ENCODE measurements around the gene COL4A2.
A peak's percentile ranks its signal among the peaks of the same experiment; 100 is the strongest.

Gene COL4A2

DNA sequence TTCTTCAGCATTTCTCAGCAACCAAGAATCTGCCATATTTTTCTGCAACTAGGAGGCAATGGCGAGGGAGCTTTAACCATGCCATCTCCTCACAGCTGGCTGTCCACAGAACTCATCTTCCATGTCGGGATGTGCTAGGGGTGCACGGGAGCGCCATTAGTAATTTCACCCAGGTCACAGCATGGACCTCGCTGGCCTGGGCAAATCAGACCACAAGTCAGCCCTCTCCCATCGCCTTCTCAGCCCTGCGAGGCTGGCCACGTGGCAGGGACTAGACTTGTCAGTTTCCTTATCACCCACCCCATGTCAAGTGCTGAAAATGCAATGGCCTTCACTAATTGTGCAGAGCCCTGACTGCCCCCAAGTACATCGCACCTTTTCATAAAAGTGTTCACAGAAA is 15.8 kb upstream of the COL4A2 start:
- no peak for FAIRE-seq

DNA sequence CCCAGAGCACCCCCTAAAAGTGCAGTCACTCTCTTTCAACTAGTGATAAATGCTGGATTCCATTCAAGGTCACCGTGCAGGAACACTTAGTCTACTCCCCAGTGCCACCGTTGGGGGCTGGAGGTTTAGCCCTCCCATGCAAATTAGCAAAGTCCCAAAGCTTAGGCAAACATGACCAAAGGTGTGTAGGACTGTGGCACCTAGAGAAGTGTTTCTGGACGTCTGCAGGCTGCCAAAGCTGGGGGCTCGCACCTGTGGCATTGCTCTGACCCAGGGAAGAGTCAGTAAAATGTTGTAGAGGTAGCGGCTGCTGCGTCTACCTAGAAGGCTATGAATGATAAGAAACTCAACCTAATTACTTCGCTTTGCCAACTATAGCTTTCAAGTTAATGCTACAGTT is 14.0 kb upstream of the COL4A2 start:
- FAIRE-seq, result no peak

DNA sequence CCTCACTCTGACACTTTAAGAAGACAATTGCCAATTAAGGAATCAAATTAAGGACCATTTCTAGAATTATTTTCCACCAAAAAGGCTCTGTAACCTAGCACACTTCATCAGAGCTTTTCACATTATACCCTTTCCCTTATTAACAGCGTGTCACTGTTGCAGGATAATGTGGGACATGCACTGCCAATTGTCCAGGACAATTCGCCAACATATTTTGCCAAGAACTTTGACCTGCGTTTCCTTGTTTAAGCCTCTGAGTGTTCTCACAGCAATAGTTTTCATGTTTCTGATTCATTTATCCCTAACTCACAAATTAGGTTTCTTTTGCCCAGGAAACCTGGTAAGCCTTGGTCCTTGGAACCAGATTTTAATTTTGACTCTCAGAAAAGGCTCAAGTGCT is 13.4 kb upstream of the COL4A2 start:
- no peak for FAIRE-seq

DNA sequence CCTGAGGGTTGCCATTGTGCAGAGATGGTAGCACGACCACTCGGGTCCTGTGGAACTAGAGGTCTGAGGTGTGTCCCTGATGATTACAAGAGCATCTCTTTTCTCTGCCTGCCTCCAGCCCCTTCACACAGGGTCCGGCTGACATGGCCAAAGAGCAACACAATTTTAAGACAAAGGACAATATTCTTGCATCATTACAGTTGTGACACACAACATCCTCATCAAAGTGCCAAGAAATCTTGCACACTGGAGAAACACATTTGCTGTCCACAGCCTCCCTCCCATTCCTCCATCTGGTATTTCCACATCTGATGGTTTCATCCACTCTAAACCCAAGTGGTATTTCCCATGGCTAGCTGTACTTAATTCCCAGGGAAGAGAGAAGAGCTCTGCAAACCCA is 12.9 kb upstream of the COL4A2 start:
- no peak for FAIRE-seq

DNA sequence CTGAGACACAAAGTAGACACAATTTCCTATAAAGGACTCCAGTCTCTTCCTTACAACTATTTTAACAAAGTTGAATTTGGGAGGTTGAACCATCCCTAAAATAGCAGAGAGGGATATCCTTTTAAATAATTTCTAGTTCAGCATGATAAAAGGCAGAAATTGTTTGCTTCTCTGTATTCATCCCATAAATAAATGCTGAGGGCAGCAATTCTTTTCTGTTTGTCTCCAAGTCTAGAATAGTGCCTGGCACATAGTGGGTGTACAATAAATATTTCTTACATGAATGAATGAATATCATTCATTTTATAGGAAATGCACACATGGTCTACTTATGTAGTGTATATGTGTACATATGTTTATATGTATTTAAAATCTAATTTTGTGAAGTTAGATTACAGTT is 12.5 kb upstream of the COL4A2 start:
- no peak for FAIRE-seq

DNA sequence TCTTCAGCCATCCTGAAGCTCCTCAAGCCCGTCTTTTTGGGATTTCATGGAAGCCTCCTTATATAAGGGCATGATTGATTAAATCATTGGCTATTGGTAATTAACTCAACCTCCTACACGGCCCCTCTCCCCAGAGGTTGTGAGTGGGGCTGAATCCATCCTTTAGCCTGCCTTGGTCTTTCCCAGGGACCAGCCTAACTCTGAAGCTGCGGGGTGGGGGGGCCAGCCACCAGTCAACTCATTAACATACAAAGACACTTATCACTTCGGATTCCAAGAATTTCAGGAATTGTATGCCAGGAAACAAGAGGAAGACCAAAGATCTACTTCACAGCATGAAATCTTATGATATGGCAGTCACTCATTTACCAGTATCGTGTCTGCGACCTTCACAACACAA is 10.1 kb upstream of the COL4A2 start:
- FAIRE-seq, result no peak

DNA sequence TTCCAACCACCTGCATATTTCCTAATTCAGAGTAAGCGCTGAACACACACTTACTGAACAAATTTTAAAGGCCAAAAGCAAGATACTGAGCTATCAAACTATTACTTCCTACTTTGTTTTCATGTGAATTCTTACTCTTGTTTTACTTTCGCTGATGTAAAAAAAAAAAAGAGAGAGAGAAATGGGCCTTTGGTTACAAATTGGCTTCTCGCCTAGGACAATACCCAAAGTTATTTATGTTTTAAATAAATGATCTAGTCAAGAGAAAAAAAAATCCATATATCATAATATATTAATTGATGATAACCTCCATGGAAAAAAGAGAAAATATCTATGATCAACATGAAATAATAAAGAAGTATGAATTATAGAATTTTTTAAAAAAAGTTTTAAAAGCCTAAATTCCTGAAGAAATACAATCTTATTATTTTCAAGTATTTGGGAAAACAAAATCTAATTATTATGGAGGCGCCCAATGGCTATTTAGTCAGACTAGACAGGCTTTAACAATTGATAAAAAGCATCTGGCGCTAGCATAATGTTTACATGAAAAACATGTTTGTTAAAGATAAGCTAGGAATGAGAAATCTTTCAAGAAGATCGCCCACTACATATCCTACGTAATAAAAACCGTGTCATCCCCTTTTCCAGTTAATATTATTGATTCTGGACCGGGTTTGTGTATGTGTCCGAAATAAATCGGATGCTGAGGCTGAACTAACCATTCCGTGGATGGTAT is 9.1 kb upstream of the COL4A2 start:
- peak; percentile 13 for FAIRE-seq

DNA sequence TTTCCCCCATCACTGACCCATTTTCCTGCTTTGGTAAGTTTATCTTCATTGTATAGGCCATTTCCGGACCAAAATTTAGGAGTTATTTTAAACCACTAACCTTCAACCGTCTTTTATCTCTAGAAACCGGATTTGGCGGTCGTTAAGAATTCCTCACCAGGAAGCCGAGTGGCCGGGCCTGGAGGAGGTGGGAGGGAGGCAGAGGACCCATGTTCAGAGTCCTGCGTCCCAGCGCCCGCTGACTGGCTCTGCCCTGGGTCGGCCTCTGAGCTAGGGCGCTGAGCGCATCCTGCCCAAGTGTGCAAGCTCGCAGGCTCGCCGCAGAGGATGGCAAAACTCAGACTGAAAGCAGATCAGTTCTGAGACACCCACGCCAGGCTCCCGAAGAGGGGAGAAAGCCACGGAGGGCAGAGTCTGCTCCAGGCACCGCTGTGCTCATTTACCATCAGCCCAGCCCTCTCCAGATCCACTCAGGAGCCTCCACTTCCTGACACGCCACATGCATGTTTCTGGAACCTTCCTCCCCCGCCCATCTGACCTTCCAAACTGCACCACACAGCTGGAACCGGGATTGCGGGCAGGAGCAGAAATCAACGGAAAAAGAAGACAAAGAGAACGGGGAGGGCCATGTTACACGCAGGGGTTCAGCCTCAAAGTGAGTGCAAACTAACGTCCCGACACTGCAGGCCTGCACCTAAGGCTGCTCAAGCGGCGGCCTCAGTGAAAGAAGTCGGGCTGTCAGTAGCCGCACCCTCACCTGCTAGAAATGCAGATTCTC is 8.4 kb upstream of the COL4A2 start:
- FAIRE-seq, result no peak

DNA sequence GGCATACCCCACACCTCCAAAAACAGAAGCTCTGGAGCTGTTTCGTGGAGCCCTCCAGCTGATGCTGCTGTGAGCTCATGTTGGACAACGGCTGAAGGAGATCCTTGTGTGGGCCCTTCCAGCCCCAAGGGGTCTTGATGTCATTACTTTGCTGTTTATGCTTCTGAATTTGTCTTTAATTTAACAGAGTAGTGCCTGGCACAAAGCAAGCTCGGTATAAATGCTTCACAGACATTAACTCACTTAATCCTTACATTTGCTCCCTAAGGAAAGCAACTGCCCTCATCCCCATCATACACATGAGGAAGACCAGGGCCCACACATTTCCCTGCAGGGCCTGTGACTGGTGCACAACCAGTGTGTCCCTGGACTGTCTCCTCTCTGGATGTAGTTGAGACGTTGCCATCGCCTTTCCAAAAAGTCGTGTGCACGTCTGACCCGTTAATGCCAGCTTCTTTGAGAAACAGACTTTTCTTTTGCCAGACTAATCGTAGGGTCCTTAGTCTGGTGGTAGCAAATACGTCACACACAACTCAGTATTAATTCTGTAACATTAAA is 7.7 kb upstream of the COL4A2 start:
- no peak for FAIRE-seq

DNA sequence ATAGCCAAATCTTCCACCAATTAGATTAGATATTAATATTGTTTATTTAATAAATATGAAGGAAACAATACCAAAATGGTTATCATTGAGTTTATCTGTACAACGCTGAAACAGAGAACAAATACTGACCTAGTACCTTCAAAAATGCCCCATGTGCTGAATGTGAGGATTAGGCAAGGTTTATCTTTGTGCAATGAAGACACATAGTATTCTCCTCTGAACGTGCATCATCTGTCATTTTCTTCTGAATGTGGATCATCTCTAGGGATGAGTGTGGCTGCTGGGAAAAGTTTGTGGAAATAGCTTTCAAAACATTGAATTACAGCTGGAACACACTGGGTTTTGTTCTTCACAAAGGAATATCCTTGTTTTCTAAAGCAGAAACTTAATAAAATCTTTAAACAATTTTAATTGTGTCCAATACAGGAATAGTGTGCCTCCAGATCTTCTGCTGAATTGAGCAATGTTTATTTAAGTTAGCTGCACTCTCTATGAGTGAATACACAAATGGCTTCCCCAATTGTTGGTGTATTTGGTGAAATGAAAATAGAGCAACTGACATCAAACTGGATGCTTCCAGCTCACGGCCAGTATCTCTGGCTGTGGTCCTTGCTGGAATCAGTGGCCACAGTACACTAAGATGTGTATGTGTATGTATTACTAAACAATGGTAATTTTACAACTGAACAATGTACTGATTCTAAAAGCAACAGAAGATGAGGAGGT is 6.8 kb upstream of the COL4A2 start:
- FAIRE-seq, result no peak

DNA sequence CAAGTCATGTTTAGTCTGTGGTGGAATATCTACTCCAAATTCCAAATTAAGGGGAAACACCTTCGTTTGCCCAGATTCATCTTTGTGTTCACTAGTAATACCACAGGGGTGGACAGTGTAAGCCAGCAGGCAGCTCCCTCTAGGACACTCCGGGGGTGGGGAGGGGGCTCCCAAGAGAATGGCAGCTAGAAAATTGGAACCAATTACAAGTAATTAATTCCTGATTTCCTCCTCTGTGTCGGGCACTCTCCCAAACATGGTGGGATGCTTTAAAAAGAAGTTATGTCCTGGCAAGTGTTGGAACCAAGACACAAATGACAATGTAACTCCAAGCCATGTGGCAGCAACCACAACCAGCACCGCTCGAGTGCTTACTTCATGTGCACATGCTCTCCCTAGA is 6.0 kb upstream of the COL4A2 start:
- FAIRE-seq, result no peak

DNA sequence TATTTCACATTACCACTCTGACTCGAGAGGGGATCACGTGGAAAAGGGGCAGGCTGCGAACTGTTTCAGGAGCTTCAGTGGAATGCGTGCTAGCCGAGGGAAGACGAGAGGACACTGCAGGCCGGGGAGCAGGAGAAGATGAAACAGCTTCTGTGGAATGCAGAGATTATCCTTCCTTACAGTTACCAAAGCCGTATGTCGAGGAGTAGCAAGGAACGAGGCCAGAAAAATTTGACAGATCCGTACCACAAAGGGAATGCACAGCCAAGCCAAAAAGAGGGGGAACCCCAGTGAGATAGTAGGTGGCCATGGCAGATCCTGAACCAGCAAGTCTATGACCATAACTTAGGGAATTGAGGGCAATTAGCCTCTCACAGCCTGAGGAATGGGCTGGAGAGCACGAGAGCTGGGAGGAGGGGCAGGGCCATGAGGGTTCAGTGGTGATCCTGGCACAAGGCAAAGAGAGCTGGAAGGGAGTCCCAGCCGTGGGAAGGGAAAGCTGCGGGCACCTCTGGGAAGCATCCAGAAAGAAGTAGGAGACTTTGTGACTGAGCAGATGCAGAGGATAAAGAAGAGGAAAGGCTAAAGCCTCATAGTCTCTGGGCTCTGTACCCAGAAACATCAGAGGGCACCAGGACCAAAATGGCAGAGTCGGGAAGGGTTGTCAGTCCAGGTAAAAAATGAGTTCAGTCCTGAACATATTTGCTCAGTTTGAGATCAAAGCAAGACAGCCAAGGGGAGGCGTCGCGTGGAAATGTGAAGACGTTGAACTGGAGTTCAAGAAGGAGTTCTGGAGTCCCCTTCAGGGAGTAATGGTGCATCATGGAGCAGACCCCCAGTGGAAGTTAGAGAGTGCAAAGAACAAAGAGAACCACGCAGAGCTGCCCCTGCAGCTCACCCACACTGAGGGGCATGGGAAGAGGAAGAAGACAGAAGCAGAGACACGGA is 5.2 kb upstream of the COL4A2 start:
- no peak for FAIRE-seq

DNA sequence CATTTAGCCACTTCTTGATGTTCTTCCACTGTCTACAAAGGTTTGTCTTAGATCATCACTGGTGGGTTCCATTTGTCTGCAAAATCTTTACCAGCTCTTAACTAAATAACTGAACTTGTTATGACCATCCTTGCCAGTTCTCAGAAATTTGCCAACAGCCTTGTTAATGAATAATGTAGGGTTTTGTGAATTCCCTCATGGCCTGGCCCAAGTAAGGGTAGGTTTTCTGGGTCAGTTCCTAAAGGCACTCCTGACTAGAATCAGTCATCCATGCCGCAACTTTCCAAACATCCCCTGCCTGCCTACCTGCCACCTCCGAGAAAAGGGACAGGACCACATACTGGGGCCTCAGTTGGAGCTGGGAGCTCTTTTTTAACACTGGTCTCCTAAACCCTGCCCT is 4.1 kb upstream of the COL4A2 start:
- no peak for FAIRE-seq

DNA sequence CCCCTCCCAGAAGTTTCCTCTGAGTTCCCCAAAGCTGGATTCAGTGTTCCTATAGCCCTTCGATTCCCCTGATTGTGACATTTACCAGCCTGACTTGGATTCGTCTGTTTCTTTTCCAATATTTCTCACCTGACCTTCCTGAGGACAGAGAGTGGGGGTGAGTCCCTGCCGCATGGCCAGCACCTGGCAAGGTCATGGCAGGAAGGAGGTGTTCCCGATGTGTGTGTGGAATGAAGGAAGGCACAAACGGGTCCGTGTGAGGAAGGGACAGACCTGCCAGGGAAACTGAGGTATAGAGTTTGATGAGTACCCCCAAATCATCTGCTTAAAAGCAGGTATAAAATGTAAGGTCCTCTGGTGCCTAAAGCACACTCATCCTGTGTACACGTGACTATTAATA is 3.4 kb upstream of the COL4A2 start:
- FAIRE-seq, result no peak

DNA sequence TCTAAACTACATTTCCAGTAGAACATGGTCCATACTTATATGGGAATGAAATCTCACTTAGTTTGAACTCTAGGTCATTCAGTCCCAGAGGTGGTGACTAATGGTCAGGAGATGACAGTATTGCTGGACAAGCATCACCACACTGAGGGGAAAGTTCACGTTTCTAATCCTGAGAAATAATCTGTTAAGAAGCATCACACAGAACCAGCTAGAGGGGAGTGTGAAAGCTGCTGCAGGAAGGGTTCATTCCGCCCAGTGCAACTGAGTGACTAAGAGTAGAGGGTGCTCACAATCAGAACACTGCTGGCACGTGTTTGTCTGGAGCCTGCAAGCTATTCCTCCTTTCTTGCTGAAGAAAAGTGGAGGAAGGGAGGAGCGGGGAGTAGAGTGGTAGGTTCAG is 2.8 kb upstream of the COL4A2 start:
- FAIRE-seq, result no peak

DNA sequence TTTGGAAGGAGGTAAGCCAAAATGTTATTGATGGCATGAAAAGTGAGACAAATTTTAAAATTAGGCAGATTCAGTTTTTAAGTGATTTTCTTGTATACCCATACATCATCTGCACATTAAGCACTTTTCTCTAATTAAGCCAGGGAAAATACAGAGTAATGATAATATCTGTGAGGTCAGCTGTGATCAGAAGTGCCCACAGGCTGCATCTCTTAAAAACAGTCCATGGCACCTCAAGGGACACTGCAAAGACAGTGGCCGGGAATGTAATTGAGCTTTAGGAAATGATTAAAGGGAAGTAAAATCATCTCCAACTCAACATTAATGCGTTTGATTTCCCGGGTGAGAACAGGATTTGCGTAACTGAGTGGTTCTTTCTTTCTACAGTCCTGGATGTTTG is 2.1 kb upstream of the COL4A2 start:
- FAIRE-seq, result no peak

DNA sequence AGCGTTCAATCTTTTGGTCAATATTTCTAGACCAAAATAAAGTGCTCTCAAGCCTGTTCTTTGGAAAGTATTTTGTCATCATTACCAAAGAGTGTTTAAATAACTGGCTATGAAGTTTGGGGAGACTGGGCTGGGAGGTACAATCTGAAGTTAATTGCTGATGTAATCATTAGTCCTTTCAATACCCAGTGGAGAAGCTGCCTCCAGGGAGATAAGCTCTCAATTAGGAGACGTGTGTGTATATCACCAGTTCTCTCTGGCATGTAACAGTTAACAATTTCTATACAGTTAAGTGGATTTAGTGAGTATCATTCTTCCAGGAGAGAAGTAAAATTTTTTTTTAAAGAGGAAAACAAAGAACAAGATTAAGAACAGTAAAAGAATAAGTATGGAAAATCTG is 1.5 kb upstream of the COL4A2 start:
- FAIRE-seq, result no peak

DNA sequence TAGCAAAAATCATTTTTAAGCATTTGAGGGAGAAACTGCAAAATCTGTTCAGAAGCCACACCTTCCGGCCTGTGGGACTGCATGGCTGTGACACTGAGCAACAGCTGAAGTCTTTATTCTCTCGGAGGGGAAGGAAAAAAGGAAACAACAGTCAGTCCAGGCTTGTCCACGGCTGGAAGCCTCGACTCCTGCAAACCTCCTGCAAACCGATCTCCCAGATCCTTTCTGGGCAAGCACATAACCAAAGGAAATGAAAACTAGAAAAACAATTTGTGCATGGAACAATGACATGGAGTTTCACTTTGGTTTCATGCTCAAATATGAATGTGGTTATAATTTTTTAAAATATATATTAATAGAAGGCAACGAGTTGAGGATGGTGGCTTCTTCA is 1.1 kb upstream of the COL4A2 start:
- FAIRE-seq, result no peak

DNA sequence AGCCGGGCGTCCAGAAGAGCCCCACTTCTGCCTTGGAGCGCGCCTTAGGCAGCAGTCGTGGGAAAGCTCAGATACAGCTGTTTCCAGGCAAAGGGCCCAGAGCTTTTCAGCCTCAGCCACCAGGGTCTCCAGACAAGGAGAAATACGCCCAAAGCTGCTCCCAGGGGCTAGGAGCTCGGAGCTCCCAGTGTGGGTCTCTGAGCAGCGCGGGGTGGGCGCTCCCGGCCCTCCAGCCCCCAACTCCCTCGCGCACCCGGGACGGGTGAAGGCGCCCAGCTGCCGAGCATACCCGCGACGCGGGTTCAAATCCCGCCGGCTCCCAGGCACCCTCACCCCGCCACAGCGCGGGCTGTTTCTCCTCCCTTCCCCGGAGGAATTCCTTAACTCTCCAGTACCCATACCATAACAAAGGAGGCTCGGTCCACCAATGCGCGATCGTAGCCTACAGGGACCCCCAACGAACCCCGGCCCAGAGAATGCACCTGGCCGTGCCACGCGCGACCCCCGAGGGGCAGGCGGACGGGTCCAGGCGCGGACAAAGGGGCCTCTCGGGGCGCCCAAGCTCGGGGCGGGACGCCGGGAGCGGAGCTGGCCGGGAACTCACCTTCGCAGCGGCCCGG is 634 bp upstream of the COL4A2 start:
- FAIRE-seq, result no peak

DNA sequence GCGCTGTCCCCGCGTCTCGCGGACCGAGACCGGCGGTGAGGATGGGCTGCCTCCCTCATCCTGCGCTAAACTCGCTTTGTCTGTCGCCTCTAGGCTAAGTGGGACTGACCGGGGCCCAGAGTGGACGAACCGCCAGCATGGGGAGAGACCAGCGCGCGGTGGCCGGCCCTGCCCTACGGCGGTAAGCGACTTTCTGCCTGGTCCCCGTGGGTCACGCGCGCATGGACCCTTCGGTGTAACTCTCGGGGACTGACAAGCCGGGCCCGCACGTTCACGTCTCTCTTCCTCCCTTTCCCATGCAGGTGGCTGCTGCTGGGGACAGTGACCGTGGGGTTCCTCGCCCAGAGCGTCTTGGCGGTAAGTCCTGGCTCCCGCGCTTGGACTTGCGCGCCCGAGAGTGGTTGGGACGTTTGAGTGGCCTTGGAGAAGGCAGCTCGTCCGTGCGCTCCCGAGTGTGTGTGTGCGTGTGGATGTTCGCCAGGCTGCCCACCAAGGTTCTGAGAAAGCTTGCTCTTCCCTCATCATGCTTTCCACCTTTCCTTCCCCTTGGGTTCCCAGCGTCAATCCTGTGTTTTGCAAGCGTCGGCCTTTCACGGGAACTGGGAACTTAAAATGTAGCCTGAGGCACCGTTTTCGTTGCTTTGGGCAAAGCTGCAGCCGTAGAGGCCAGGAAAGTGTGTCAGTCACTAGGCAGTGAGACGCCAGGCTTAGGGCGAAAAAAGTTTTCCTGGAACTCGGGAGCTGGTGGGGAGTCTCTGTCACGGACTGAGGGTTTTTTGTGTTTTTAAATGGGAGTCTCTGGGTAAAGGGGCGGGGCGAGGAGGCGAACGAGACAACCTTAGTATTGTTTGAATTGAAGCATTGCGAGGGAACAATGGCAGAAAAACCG is 927 bp downstream of the COL4A2 start:
- no peak for FAIRE-seq

All from islet of Langerhans (tissue), 1 donor.